ENCODE results near the gene KIF1C. TPM values are rescaled to one million over a fixed set of nuclear protein-coding genes. Genes with fewer than 3 reads are reported as not detected.

The KIF1C gene
- total and polyA plus RNA-seq, 9 of the 15 experiments (the other 6 are each of a cell fraction or from before 2014, with no cell fraction given): 0.38 to 68.4 (median 25.1) TPM

GRCh38 chr17:4997302-4998026, at the start of gene KIF1C, which contains the start of gene INCA1 (continued):
- TF ChIP-seq SUPT5H (IDR thresholded peaks at IDR 0.05) (peak; percentile 59), SIN3A (IDR thresholded peaks at IDR 0.05; ENCODE audit: borderline replicate concordance in 2 of 2, control insufficient read depth in 1 of 2, low read depth in 2 of 2, low read length in 2 of 2) (peak in 1 of 2 experiments; percentile 81; a peak in 1 of 4 replicates), DIDO1 (tag; IDR thresholded peaks at IDR 0.05; ENCODE audit: low read depth) (no peak), MLX (CRISPR knock-in tag; conservative IDR thresholded peaks at IDR 0.05) (no peak), ATF1 (CRISPR knock-in tag; IDR thresholded peaks at IDR 0.05) (no peak), ATF1 (tag; IDR thresholded peaks at IDR 0.05) (no peak), NRF1 (conservative IDR thresholded peaks at IDR 0.05 in 1 of 2, IDR thresholded peaks at IDR 0.05 in 1 of 2) (peak; percentile 77 to 81), HES1 (IDR thresholded peaks at IDR 0.05; ENCODE audit: low read depth) (no peak), MNT (conservative IDR thresholded peaks at IDR 0.05) (peak in 1 of 2 experiments; percentile 34; a peak in 2 of 4 replicates), MAFG (tag; conservative IDR thresholded peaks at IDR 0.05) (no peak), ETV6 (IDR thresholded peaks at IDR 0.05; ENCODE audit: borderline replicate concordance in 1 of 2, low read depth in 2 of 2, low read length in 1 of 2) (no peak), ETV6 (CRISPR knock-in tag; IDR thresholded peaks at IDR 0.05; ENCODE audit: borderline replicate concordance) (no peak), TARDBP (IDR thresholded peaks at IDR 0.05) (no peak), POLR2A (conservative IDR thresholded peaks at IDR 0.05) (peak; percentile 67), ZSCAN32 (CRISPR knock-in tag; IDR thresholded peaks at IDR 0.05) (no peak), NONO (IDR thresholded peaks at IDR 0.05; ENCODE audit: low read depth in 2 of 2, low read length in 1 of 2) (peak in 1 of 2 experiments; percentile 55; a peak in 1 of 4 replicates), PHF8 (IDR thresholded peaks at IDR 0.05; ENCODE audit: borderline replicate concordance, low read length) (peak; percentile 50; the same call in 1 of the 2 replicates), ARID1B (IDR thresholded peaks at IDR 0.05) (no peak), MAX (CRISPR knock-in tag; IDR thresholded peaks at IDR 0.05) (peak; percentile 64)

Data from K562 (cell line).